ENCODE measurements around the gene LRP6. TPM values are rescaled to one million over a fixed set of nuclear protein-coding genes. Genes with fewer than 3 reads are reported as not detected.

The LRP6 gene
- total RNA-seq, 1 experiment from 2014 or later, result 22.0 TPM

GRCh38 chr12:12301122-12301521, 34.3 kb upstream of the LRP6 start:
- in situ Hi-C loops (cut with HindIII; ENCODE audit: low pct_unique_long_range_greater_than_20kb, low sequenced_read_pairs), result no loop called here
- Histone ChIP-seq H3K27me3 (ENCODE audit: control insufficient read depth, insufficient read depth, low read length) (no peaks in the 10 kb centered on the region), H3K4me3 (ENCODE audit: low read depth in 2 of 2, low read length in 2 of 2) (no peak overlapping the region), H3K9me3 (ENCODE audit: control insufficient read depth, insufficient read depth, low read depth, low read length) (no peaks in the 10 kb centered on the region), H3K27ac (ENCODE audit: low read length) (no peak overlapping the region), H3K4me1 (ENCODE audit: control insufficient read depth, insufficient read depth, low read length) (no peaks in the 10 kb centered on the region), H3K36me3 (ENCODE audit: control insufficient read depth, insufficient read depth, low read length) (no peaks in the 10 kb centered on the region)
- POLR2A ChIA-PET, result no interaction called here
- ATAC-seq, result no peak
- no peak for DNase-seq (ENCODE audit: low read depth, low spot score)
- no TSS peak for BruUV-seq (replicated peaks)
- TF ChIP-seq TCF7L2 (IDR thresholded peaks at IDR 0.05; ENCODE audit: low read depth, low read length) (no peak), REST (IDR thresholded peaks at IDR 0.05; ENCODE audit: insufficient read depth in 1 of 2, low read depth in 2 of 2, low read length in 1 of 2) (no peak)
- CTCF ChIA-PET, result no interaction called here
- intact Hi-C loops (cut with micrococcal nuclease; ENCODE audit: unreplicated experiment), result no loop called here

GRCh38 chr12:12297201-12297830, 30.5 kb upstream of the LRP6 start:
- no peaks in the 10 kb centered on the region for H3K9me3 ChIP-seq (ENCODE audit: control insufficient read depth, insufficient read depth, low read depth, low read length)
- no peaks in the 10 kb centered on the region for H3K27me3 ChIP-seq (ENCODE audit: control insufficient read depth, insufficient read depth, low read length)
- ATAC-seq (no peak), DNase-seq (ENCODE audit: low read depth, low spot score) (no peak)
- H3K4me3 ChIP-seq (ENCODE audit: low read depth in 2 of 2, low read length in 2 of 2), result no peak overlapping the region
- ChIA-PET CTCF (no interaction called here), POLR2A (no interaction called here)
- intact Hi-C loops (cut with micrococcal nuclease; ENCODE audit: unreplicated experiment) (no loop called here), in situ Hi-C loops (cut with HindIII; ENCODE audit: low pct_unique_long_range_greater_than_20kb, low sequenced_read_pairs) (no loop called here)
- no TSS peak for BruUV-seq (replicated peaks)
- H3K27ac ChIP-seq (ENCODE audit: low read length), result no peak overlapping the region
- H3K4me1 ChIP-seq (ENCODE audit: control insufficient read depth, insufficient read depth, low read length), result no peaks in the 10 kb centered on the region
- no peaks in the 10 kb centered on the region for H3K36me3 ChIP-seq (ENCODE audit: control insufficient read depth, insufficient read depth, low read length)
- TF ChIP-seq SIN3A (IDR thresholded peaks at IDR 0.05; ENCODE audit: borderline replicate concordance, insufficient read depth, low read depth, low read length) (no peak), REST (IDR thresholded peaks at IDR 0.05; ENCODE audit: insufficient read depth in 1 of 2, low read depth in 2 of 2, low read length in 1 of 2) (no peak), TCF7L2 (IDR thresholded peaks at IDR 0.05; ENCODE audit: low read depth, low read length) (no peak), POLR2AphosphoS5 (IDR thresholded peaks at IDR 0.05; ENCODE audit: low read depth, low read length) (no peak), CTCF (IDR thresholded peaks at IDR 0.05) (no peak)

Measured in Panc1 (cell line).